Activated B cell treated with CpG ODN at 0.5 μM for 24 hours (primary cell): ENCODE data around the gene SETD5. TPM values are rescaled to one million over a fixed set of nuclear protein-coding genes. Genes with fewer than 3 reads are reported as not detected.

ENCODE experiments used
- ATAC-seq: fragments of 200-7000 bp; cut with Tn5 transposase; one replicate; pipeline ENCODE4 v1.10.0; 2021; ENCODE audit warnings: low read depth, mild to moderate bottlenecking, moderate library complexity
- CTCF ChIA-PET: fragments of 350-600 bp; sonication (Branson Sonifier 250); formaldehyde crosslinking; loops from one replicate; lab custom pipeline; 2021; ENCODE audit warnings: antibody characterized with exemption; lab: Charles Lee
- POLR2A ChIA-PET: fragments of 350-600 bp; sonication (Branson Sonifier 250); formaldehyde crosslinking; loops from one replicate; lab custom pipeline; 2021; ENCODE audit warnings: antibody characterized with exemption; lab: Charles Lee
- DNase-seq: peaks from one replicate; pipeline ENCODE4 v3.0.0; 2022
- H3K27ac Mint-ChIP-seq: one replicate; pipeline ENCODE4 v1.8.0; 2020; ENCODE audit warnings: mixed read lengths
- H3K27me3 Mint-ChIP-seq: one replicate; pipeline ENCODE4 v1.8.0; 2021; ENCODE audit warnings: mixed read lengths
- H3K36me3 Mint-ChIP-seq: one replicate; pipeline ENCODE4 v1.8.0; 2021; ENCODE audit warnings: low read depth, mixed read lengths
- H3K4me1 Mint-ChIP-seq: one replicate; pipeline ENCODE4 v1.8.0; 2021; ENCODE audit warnings: mixed read lengths
- H3K4me3 Mint-ChIP-seq: one replicate; pipeline ENCODE4 v1.8.0; 2020; ENCODE audit warnings: mild to moderate bottlenecking, mixed read lengths
- H3K9me3 Mint-ChIP-seq: one replicate; pipeline ENCODE4 v1.8.0; 2020; ENCODE audit warnings: mixed read lengths
- CTCF ChIP-seq: fragments of 200-600 bp; IDR thresholded peaks from one replicate; pipeline ENCODE4 v1.8.0; 2022; ENCODE audit warnings: antibody characterized with exemption, mild to moderate bottlenecking
- intact Hi-C: fragments of 100-400 bp; cut with micrococcal nuclease; formaldehyde crosslinking; loops from one replicate; pipeline ENCODE4 v1.15.1; 2024
- total RNA-seq: library from RNA; stranded (reverse); gene quantifications from 2 replicates; pipeline ENCODE4 v1.2.3, GENCODE V29; 2022

Gene SETD5
- total RNA-seq, 1 donor from 2014 or later: 162 TPM

- ATAC-seq (no peak), DNase-seq (no peak)
- Mint-ChIP-seq H3K36me3 (no peaks in the 10 kb centered on the region), H3K4me3 (no peak overlapping the region), H3K4me1 (no peaks in the 10 kb centered on the region), H3K27ac (no peak overlapping the region), H3K27me3 (peaks cover 24% of the 10 kb centered on the region), H3K9me3 (no peaks in the 10 kb centered on the region)
- ChIA-PET POLR2A (no interaction called here), CTCF (interaction anchor here (1.1 kb wide), 1 partner anchor 9 kb away, joined by 3 read pairs; no protein-coding TSS in a partner anchor)
- no peak for TF ChIP-seq CTCF
- intact Hi-C loops: no loop called here
Observed at GRCh38 chr3:9512456-9513045, 115.1 kb downstream of the SETD5 start.

GRCh38 chr3:9514306-9514705 lies 116.9 kb downstream of the SETD5 start:
- no peaks in the 10 kb centered on the region for H3K9me3 Mint-ChIP-seq
- ChIA-PET POLR2A (no interaction called here), CTCF (interaction anchor here (1.0 kb wide), 1 partner anchor 11 kb away, joined by 3 read pairs; no protein-coding TSS in a partner anchor)
- H3K27me3 Mint-ChIP-seq: peaks cover 19% of the 10 kb centered on the region
- no peak for ATAC-seq
- no peak for DNase-seq
- H3K4me3 Mint-ChIP-seq: no peak overlapping the region
- intact Hi-C loops: no loop called here
- H3K36me3 Mint-ChIP-seq: no peaks in the 10 kb centered on the region
- TF ChIP-seq CTCF: no peak
- H3K27ac Mint-ChIP-seq: no peak overlapping the region
- H3K4me1 Mint-ChIP-seq: no peaks in the 10 kb centered on the region

GRCh38 chr3:9514956-9515355 lies 117.5 kb downstream of the SETD5 start:
- no peaks in the 10 kb centered on the region for H3K4me1 Mint-ChIP-seq
- DNase-seq (no peak), ATAC-seq (no peak)
- no peaks in the 10 kb centered on the region for H3K36me3 Mint-ChIP-seq
- CTCF ChIA-PET: interaction anchor here (1.0 kb wide), 1 partner anchor 11 kb away, joined by 3 read pairs; no protein-coding TSS in a partner anchor
- H3K27me3 Mint-ChIP-seq: peaks cover 16% of the 10 kb centered on the region
- H3K27ac Mint-ChIP-seq: no peak overlapping the region
- H3K4me3 Mint-ChIP-seq: no peak overlapping the region
- POLR2A ChIA-PET: no interaction called here
- intact Hi-C loops: no loop called here
- no peak for TF ChIP-seq CTCF
- no peaks in the 10 kb centered on the region for H3K9me3 Mint-ChIP-seq

- Mint-ChIP-seq H3K27ac (no peak overlapping the region), H3K36me3 (no peaks in the 10 kb centered on the region), H3K4me3 (no peak overlapping the region), H3K4me1 (no peaks in the 10 kb centered on the region), H3K27me3 (peaks cover 33% of the 10 kb centered on the region), H3K9me3 (no peaks in the 10 kb centered on the region)
- no peak for TF ChIP-seq CTCF
- CTCF ChIA-PET: no interaction called here
- intact Hi-C loops: no loop called here
- POLR2A ChIA-PET: no interaction called here
- no peak for ATAC-seq
- no peak for DNase-seq
Observed at GRCh38 chr3:9525078-9525477, 127.7 kb downstream of the SETD5 start.

Other genes starting within 250 kb of the SETD5 start
- gene SRGAP3, start 148.0 kb upstream of the SETD5 start, total RNA-seq: 0.20 and 0.58 TPM in 2 replicates
- gene THUMPD3, start 34.6 kb upstream of the SETD5 start, total RNA-seq: 34.3 and 42.0 TPM in 2 replicates
- not detected in 2 replicates for gene LHFPL4, start 156.2 kb downstream of the SETD5 start, total RNA-seq